H7 (cell line): Measurements from ENCODE around the gene MMP21. TPM values are rescaled to one million over a fixed set of nuclear protein-coding genes. Genes with fewer than 3 reads are reported as not detected.
A peak's percentile ranks its signal among the peaks of the same experiment; 100 is the strongest.

Source experiments
- DNase-seq: peaks from one replicate; pipeline ENCODE4 v3.0.0; 2012
- H3K27me3 ChIP-seq: 2 replicates; pipeline ENCODE4 v1.6.0; 2011; ENCODE audit warnings: mild to moderate bottlenecking, low read length; ENCODE audit not compliant: control insufficient read depth, insufficient read depth
- H3K36me3 ChIP-seq: replicated peaks from 2 replicates; pipeline ENCODE4 v1.5.1; 2011; ENCODE audit warnings: low read length; ENCODE audit not compliant: control insufficient read depth, insufficient read depth
- H3K4me3 ChIP-seq: 2 replicates; pipeline ENCODE4 v1.5.1; 2011; ENCODE audit warnings: low read depth, mild to moderate bottlenecking, control low read depth, low read length, moderate library complexity; ENCODE audit not compliant: insufficient read depth
- total RNA-seq: library from RNA; depleted of rRNA; stranded (reverse); fragments of >200 nt; shearing (Covaris generic); gene quantifications from 2 replicates; pipeline ENCODE4 v1.2.3, GENCODE V29; 2014

The MMP21 gene
- total RNA-seq, 1 experiment from 2014 or later, result not detected

DNA sequence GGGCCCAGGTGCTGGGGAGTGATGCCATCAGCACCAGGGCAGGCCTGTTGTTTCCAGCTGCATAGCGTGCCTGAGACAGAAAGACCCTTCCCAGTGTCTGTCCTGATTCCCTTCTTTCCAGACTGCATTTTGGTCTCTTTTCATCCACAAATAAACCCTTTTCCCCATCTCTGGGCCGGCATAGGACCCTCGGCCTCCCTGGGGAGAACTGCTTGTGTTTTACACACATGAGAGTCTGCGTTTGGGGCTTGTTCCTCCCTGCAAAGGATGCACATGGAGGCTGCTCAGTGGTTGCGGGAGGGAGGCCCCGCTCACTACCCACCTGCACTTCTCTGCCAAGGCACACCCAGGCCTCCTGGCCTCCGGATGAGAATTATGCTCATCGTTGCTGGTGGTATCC, 5.8 kb upstream of the MMP21 start:
- no peak overlapping the region for H3K4me3 ChIP-seq
- H3K27me3 ChIP-seq, result no peaks in the 10 kb centered on the region
- no peak for DNase-seq
- no peaks in the 10 kb centered on the region for H3K36me3 ChIP-seq

DNA sequence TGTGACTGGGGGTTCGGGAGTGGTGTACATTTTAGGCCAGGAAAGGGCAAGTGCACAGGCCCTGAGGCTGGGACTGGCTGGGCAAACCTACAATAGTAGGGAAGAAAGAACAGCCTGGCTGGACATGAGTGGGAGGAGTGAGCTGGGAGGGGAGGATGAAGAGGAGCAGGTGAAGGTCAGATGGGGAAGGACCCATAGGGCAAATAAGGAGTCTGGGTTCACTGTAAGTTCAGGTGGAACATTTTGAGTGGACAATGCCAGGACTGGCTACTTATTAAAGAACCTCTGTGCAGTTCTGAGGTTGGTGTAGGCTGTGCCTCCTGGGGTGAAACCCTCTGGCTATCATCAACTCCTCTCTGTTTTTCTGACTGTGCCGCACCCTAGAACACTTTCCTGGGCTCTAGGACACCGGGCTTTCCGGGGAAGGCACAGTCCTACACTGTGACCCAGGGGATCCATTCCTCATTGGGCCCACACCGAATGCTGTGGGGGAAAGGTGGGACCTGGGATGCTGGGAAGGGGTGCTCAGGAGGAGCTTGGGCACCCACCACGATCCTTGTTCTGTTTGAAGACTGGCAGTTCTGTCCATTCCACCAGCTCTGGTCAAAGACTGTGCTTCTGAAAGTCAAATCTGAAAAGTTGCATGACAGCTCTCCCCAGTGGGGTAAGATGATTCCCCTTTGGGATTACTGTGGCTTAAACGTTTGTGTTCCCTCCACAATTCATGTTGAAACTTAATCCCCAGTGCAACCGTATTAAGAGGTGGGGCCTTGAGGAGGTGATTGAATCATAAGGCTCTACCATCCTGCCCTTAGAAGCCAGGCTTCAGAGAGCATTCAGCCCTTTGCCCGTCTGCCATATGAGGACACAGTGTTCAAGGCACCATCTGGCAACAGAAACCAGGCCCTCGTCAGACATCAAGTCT, 4.0 kb upstream of the MMP21 start:
- Histone ChIP-seq H3K27me3 (no peaks in the 10 kb centered on the region), H3K36me3 (no peaks in the 10 kb centered on the region), H3K4me3 (no peak overlapping the region)
- no peak for DNase-seq

DNA sequence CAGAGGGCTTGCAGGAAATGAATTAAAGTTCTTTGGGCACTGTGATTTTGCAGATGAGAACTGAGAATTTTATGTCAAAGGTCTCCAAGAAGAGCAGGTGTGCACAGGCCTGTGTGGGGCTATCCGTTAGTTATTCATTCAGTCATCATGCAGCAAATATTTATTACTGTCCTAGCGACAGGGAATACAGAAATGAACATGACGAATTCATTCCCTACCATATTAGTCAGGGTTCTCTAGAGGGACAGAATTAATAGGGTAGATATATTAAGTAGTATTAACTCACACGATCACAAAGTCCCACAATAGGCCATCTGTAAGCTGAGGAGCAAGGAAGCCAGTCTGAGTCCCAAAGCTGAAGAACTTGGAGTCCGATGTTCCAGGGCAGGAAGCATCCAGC, 2.9 kb upstream of the MMP21 start:
- DNase-seq, result no peak
- H3K4me3 ChIP-seq, result no peak overlapping the region
- H3K27me3 ChIP-seq, result no peaks in the 10 kb centered on the region
- no peaks in the 10 kb centered on the region for H3K36me3 ChIP-seq

DNA sequence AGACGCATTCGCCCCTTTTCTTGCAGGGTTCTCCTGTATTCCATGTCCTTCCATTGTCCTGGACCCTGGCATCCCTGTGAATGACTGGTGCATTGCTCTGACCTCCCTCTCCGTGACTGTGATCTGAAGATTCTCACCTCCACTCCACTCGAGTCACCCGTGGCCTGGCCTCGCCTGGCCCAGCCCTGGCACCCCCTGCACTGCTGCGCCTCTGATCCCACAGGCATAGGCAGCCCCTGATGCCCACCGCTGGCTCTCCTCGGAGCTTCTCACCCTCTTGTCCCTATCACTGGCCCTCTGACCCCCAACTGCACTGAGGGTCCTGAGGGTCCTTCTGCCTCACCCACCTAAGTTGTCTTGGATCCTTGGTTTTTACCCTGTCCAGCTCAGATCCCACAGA, 2.2 kb upstream of the MMP21 start:
- no peak overlapping the region for H3K4me3 ChIP-seq
- no peak for DNase-seq
- H3K36me3 ChIP-seq, result no peaks in the 10 kb centered on the region
- H3K27me3 ChIP-seq, result no peaks in the 10 kb centered on the region

- Histone ChIP-seq H3K27me3 (no peaks in the 10 kb centered on the region), H3K4me3 (no peak overlapping the region), H3K36me3 (no peaks in the 10 kb centered on the region)
- peak; percentile 60 for DNase-seq
Measured at GRCh38 chr10:125774581-125775191, 935 bp downstream of the MMP21 start.

DNA sequence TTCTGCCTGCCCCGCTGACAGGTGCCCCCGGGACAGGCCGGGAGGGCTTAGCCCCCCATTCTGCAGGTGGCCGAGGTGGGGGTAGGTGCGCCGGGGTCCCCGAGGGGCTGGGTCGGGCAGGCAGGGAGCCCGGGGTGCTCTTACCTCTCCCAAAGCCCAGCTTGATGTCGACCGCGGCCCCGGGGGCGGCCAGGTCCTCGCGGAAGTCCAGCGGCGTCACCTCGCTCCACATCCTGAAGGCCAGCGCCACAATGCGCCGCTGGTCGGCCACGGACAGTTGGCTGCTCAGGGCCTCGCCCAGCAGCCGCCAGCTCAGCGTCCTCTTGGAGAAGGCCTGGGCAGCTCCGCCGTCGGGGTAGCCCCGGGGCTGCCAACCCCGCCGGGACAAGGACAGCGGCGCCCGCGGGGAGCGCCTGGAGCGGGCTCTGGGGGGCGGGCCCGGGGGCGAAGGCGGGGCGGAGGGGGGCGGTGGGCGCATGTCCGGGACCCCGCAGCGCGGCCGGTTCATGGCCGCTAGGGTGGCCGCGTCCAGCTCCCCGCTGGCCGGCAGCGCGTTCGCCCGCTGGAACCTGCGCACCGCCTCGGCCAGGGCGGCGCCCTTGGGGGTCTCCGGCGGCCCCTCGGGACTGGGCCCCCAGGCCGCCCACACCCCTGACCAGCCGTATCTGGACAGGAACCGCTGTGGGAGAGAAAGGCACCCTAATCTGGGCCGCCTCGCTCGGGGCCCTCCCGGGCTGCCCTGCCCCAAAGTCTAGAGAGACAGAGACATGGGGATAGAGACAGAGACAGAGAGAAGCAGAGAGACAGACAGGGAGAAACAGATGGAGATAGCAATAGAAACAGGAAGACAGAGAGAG, 1.7 kb downstream of the MMP21 start:
- DNase-seq, result no peak
- Histone ChIP-seq H3K36me3 (no peaks in the 10 kb centered on the region), H3K4me3 (no peak overlapping the region), H3K27me3 (no peaks in the 10 kb centered on the region)

- DNase-seq, result no peak
- no peaks in the 10 kb centered on the region for H3K27me3 ChIP-seq
- no peak overlapping the region for H3K4me3 ChIP-seq
- H3K36me3 ChIP-seq, result no peaks in the 10 kb centered on the region
Measured at GRCh38 chr10:125772864-125773180, 2.8 kb downstream of the MMP21 start.

DNA sequence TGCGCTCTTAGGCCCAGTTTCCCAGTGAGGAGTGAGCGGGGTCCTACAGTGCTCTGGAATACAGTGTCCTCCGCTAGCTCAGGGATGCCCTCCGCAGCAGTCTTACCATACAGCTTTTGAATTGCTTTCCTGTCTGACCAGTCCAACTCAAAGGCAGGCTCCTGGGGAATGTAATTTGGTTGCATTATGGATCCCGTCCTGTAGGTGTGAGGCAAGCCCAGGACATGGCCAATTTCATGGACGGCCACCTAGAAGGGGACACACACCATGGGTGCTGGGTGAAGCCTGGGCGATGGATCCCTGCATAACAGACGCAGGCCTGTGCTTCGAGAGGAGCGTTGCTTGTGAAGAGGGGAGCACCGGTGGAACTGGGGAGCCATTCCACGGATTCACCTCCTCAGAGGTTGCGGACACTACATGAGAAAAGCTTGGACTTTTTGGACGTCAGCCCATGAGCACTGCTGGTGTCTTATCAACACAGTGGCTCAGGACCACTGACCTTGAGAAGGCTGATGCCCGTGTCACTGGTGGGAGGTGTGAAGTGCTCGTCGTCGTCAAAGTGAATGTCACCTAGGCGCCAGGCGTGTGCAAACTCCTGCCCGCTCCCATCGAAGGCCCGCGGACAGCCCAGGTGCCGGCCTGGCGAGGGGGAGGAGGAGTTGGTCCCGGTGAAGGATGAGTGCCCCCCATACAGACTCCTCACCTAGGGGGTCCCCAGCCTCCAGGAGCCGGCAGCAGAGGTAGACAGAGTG, 3.3 kb downstream of the MMP21 start:
- H3K36me3 ChIP-seq, result no peaks in the 10 kb centered on the region
- H3K27me3 ChIP-seq, result no peaks in the 10 kb centered on the region
- DNase-seq, result no peak
- H3K4me3 ChIP-seq, result no peak overlapping the region

- Histone ChIP-seq H3K36me3 (no peaks in the 10 kb centered on the region), H3K27me3 (no peaks in the 10 kb centered on the region), H3K4me3 (no peak overlapping the region)
- no peak for DNase-seq
Measured at GRCh38 chr10:125770844-125771243, 4.8 kb downstream of the MMP21 start.

DNA sequence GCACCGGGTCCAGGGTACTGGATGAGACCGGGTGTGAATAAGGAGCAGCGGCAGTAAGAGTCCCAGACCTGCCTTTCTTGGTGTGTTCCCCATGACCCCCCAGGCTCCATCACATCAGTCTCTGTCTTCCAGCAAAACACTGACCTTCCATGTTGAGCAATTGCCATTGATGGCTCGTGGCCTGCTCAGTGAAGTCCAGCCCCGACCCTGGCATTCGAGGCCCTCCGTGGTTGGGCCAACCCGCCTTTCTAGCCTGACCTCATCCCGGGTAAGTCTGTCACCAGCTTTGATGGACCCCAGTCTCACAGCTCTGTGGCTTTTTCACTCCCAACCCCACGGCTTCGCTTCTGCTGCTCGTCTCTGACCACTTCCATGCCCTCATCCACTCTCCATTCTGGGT, 6.4 kb downstream of the MMP21 start:
- no peaks in the 10 kb centered on the region for H3K27me3 ChIP-seq
- no peak overlapping the region for H3K4me3 ChIP-seq
- DNase-seq, result no peak
- H3K36me3 ChIP-seq, result peaks cover under 1% of the 10 kb centered on the region

GRCh38 chr10:125768219-125768855, 7.3 kb downstream of the MMP21 start:
- Histone ChIP-seq H3K4me3 (no peak overlapping the region), H3K27me3 (no peaks in the 10 kb centered on the region), H3K36me3 (peaks cover 6% of the 10 kb centered on the region)
- DNase-seq, result no peak

- no peak for DNase-seq
- Histone ChIP-seq H3K27me3 (no peaks in the 10 kb centered on the region), H3K4me3 (no peak overlapping the region), H3K36me3 (peaks cover 6% of the 10 kb centered on the region)
Measured at GRCh38 chr10:125766511-125766910, 9.1 kb downstream of the MMP21 start.

DNA sequence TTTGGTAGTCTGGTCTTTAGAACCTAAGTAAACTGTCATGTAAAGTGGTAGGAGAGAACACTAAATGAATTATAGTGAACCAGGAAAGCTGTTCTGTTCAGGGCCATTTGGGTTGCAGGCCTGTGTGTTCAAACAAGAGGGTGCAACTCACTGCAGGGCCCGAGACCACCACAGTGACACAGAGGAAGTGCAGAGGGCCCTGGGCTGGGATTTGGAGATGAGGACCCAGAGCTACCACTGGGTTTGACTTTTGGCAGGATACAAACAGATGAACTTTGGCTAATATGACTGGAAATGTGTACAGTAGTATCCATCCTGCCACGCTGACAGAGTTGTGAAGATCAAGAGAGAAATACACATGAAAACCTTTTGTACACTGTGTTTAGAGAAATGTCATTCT, 9.8 kb downstream of the MMP21 start:
- DNase-seq, result no peak
- no peak overlapping the region for H3K4me3 ChIP-seq
- no peaks in the 10 kb centered on the region for H3K27me3 ChIP-seq
- H3K36me3 ChIP-seq, result peaks cover 6% of the 10 kb centered on the region
